Measurements from ENCODE around the gene PAMR1. TPM values are rescaled to one million over a fixed set of nuclear protein-coding genes. Genes with fewer than 3 reads are reported as not detected.

Gene PAMR1
- total and polyA plus RNA-seq, 10 of the 15 experiments (the other 5 are each of a cell fraction or from before 2014, with no cell fraction given) = 0.04 TPM; not detected in 9

DNA sequence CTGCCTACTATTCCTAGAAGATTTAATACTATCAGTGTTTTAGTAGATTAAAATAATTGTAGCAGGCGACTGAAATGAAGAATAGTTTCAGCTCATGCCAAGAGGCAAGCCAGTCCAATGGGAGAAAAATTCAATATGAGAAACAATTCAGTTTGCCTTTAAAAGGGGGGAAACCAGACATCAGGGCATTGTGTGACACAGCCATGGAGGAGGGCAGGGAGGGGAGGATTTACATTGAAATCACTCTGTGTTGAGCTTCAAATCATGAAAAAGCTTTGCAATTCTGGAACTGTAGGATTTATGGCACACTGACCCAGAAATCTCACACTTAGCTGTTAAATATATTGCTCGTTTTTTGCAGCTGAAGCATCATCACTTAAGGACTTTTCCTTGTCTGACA lies 110.6 kb downstream of the PAMR1 start:
- no TSS peak for BruUV-seq (replicated peaks)
- no peak for TF ChIP-seq CHD4 (IDR thresholded peaks at IDR 0.05)
- TF ChIP-seq EZH2 (IDR thresholded peaks at IDR 0.05; ENCODE audit: borderline replicate concordance, control insufficient read depth, low read depth, low read length) = no peak
- no peak for TF ChIP-seq ZNF274 (IDR thresholded peaks at IDR 0.05; ENCODE audit: insufficient read depth, insufficient read length)
- no peak for TF ChIP-seq SMAD5 (IDR thresholded peaks at IDR 0.05; ENCODE audit: low read depth)
- no peak for TF ChIP-seq MXI1 (IDR thresholded peaks at IDR 0.05; ENCODE audit: low read depth, low read length)
- no peak for TF ChIP-seq DPF2 (IDR thresholded peaks at IDR 0.05)
- no peak for TF ChIP-seq EED (IDR thresholded peaks at IDR 0.05; ENCODE audit: low read depth)
- TF ChIP-seq SRF (IDR thresholded peaks at IDR 0.05; ENCODE audit: low read depth in 2 of 2, low read length in 2 of 2) = no peak
- no peak for TF ChIP-seq EGR1 (IDR thresholded peaks at IDR 0.05; ENCODE audit: borderline replicate concordance in 1 of 2, low read depth in 2 of 2, low read length in 2 of 2)
- no peak for TF ChIP-seq PAX8 (IDR thresholded peaks at IDR 0.05)
- TF ChIP-seq IKZF2 (IDR thresholded peaks at IDR 0.05) = no peak
- TF ChIP-seq MTA3 (IDR thresholded peaks at IDR 0.05; ENCODE audit: borderline replicate concordance, low read length) = no peak
- no peak for TF ChIP-seq NR2C2 (IDR thresholded peaks at IDR 0.05; ENCODE audit: borderline replicate concordance, control insufficient read depth, insufficient read length, low read depth)
- TF ChIP-seq CREM (IDR thresholded peaks at IDR 0.05; ENCODE audit: low read depth) = no peak
- no peak for TF ChIP-seq CHD2 (IDR thresholded peaks at IDR 0.05; ENCODE audit: borderline replicate concordance, low read depth, low read length)
- TF ChIP-seq NBN (IDR thresholded peaks at IDR 0.05) = no peak
- TF ChIP-seq SP1 (IDR thresholded peaks at IDR 0.05; ENCODE audit: low read depth, low read length) = no peak
- TF ChIP-seq SREBF2 (IDR thresholded peaks at IDR 0.05; ENCODE audit: low read length) = no peak
- H3K4me1 ChIP-seq (ENCODE audit: control insufficient read depth, insufficient read depth, low read length) = no peaks in the 10 kb centered on the region
- DNase-seq (ENCODE audit: low read depth, low spot score) = no peak
- no peaks in the 10 kb centered on the region for H3K79me2 ChIP-seq (ENCODE audit: control insufficient read depth, insufficient read depth, low read length)
- WGBS (ENCODE audit: insufficient coverage, insufficient replicate concordance, low lambda C conversion rate, missing lambda C conversion rate) = 0% methylated on average over 2 of the region's 2 CpGs
- H3K4me2 ChIP-seq (ENCODE audit: control insufficient read depth, insufficient read depth) = no peak overlapping the region
- in situ Hi-C loops (cut with MboI) (loop anchor here (10.0 kb wide), 1 partner anchor 830 kb away; no protein-coding TSS in a partner anchor), intact Hi-C loops (cut with micrococcal nuclease; ENCODE audit: unreplicated experiment) (loop anchor here (5.0 kb wide), 1 partner anchor 907 kb away; no protein-coding TSS in a partner anchor)
- H3K9me3 ChIP-seq (replicated peaks; ENCODE audit: control insufficient read depth, insufficient read depth, low read length) = no peaks in the 10 kb centered on the region
- ChIA-PET SMC1A (ENCODE audit: uncharacterized antibody, unreplicated experiment) (interaction anchor here (0.6 to 1.3 kb wide), 5 partner anchors 10 to 736 kb away, joined by 3 to 4 read pairs (median 3); no protein-coding TSS in a partner anchor), CTCF (interaction anchor here (0.9 to 1.2 kb wide), 2 partner anchors 11 to 12 kb away, joined by 3 read pairs; no protein-coding TSS in a partner anchor), POLR2A (no interaction called here), RAD21 (ENCODE audit: unreplicated experiment) (no interaction called here)
- no peak for ATAC-seq
- no peak for FAIRE-seq
- H3K9ac ChIP-seq (ENCODE audit: control insufficient read depth, insufficient read depth, low read length) = no peak overlapping the region
- no peaks in the 10 kb centered on the region for H4K20me1 ChIP-seq (ENCODE audit: control insufficient read depth, insufficient read depth)
- H3K27me3 ChIP-seq (replicated peaks in 1 of 2; ENCODE audit: control insufficient read depth in 2 of 2, insufficient read depth in 2 of 2, low read length in 1 of 2) = peaks cover 15 to 21% of the 10 kb centered on the region in 2 experiments
- no peaks in the 10 kb centered on the region for H3K36me3 ChIP-seq (ENCODE audit: control insufficient read depth in 2 of 2, insufficient read depth in 2 of 2, low read length in 1 of 2)
- H3K4me3 ChIP-seq = no peak overlapping the region
- H2AFZ ChIP-seq (ENCODE audit: control insufficient read depth, low read depth, low read length) = no peak overlapping the region
- H3K27ac ChIP-seq (ENCODE audit: control insufficient read depth, insufficient read depth) = no peak overlapping the region
